K562 (cell line): ENCODE measurements around the gene CNKSR1. TPM values are rescaled to one million over a fixed set of nuclear protein-coding genes. Genes with fewer than 3 reads are reported as not detected.

ENCODE experiments used
- GABPB1 ChIP-seq: sonication (generic); formaldehyde crosslinking; IDR thresholded peaks from 2 replicates; pipeline ENCODE4 v1.8.0; 2022; ENCODE audit warnings: mild to moderate bottlenecking, missing genetic modification reagents
- HMG20B ChIP-seq: fragments of 250-450 bp; sonication (Bioruptor Pico); IDR thresholded peaks from 2 replicates; pipeline ENCODE4 v1.5.0; 2021; ENCODE audit warnings: mild to moderate bottlenecking
- MTA3 ChIP-seq: fragments of 450-650 bp; formaldehyde crosslinking; IDR thresholded peaks from 2 replicates; pipeline ENCODE4 v1.6.1; 2017; ENCODE audit warnings: mild to moderate bottlenecking, borderline replicate concordance
- NR1H2 ChIP-seq: sonication (generic); formaldehyde crosslinking; IDR thresholded peaks from 2 replicates; pipeline ENCODE4 v1.4.0; 2020; ENCODE audit warnings: mild to moderate bottlenecking, missing genetic modification reagents
- NR4A1 ChIP-seq, 2 experiments: fragments of 250-450 bp in 1 of 2; fragments of 450-650 bp in 1 of 2; sonication (Bioruptor Pico) in 1 of 2; IDR thresholded peaks; 2 replicates each; pipeline versions ENCODE4 v1.4.0 to v1.6.1; 2016 to 2020; ENCODE audit warnings: mild to moderate bottlenecking in 2 of 2, missing compliant biosample characterization in 1 of 2, missing genetic modification characterization in 1 of 2, moderate library complexity in 1 of 2
- PTTG1 ChIP-seq: fragments of 450-650 bp; IDR thresholded peaks from 2 replicates; pipeline ENCODE4 v1.6.1; 2016; ENCODE audit warnings: low read depth, mild to moderate bottlenecking, missing genetic modification characterization, missing compliant biosample characterization
- PURB ChIP-seq: sonication (generic); formaldehyde crosslinking; IDR thresholded peaks from 2 replicates; pipeline ENCODE4 v1.9.0; 2021; ENCODE audit warnings: low read depth, mild to moderate bottlenecking, missing genetic modification reagents
- ZNF668 ChIP-seq: fragments of 250-450 bp; sonication (Bioruptor Pico); IDR thresholded peaks from 2 replicates; pipeline ENCODE4 v1.8.0; 2022; ENCODE audit warnings: mild to moderate bottlenecking, inconsistent platforms
- ZNF699 ChIP-seq: fragments of 250-450 bp; sonication (Bioruptor Pico); IDR thresholded peaks from 2 replicates; pipeline ENCODE4 v1.8.0; 2021; ENCODE audit warnings: mild to moderate bottlenecking, moderate library complexity; ENCODE audit not compliant: insufficient replicate concordance
- polyA plus RNA-seq, 8 experiments: library from polyadenylated mRNA; depleted of rRNA in 4 of 8; stranded (reverse) in 5 of 8; unstranded in 3 of 8; fragments of >200 nt; fragmentation: Nextera tagmentation in 2 of 8; fragmentation: Illumina TruSeq in 1 of 8; extraction: Ambion mirVana in 2 of 8; extraction: Trizol in 1 of 8; gene quantifications; 2 replicates each; pipeline versions ENCODE4 v1.2.1 to v1.2.3, GENCODE V29; 2011 to 2014; ENCODE audit warnings: inconsistent platforms in 1 of 8, missing spikeins in 1 of 8
- total RNA-seq, 7 experiments: library from RNA; depleted of rRNA in 6 of 7; stranded (reverse); fragments of >200 nt in 6 of 7; fragmentation: Illumina TruSeq in 2 of 7; extraction: Trizol in 2 of 7; gene quantifications; 2 replicates each; pipeline versions ENCODE4 v1.2.1 to v1.2.3, GENCODE V29; 2011 to 2021; ENCODE audit warnings: low replicate concordance in 1 of 7
- TF ChIP-seq, protein P1 (sequence below): fragments of 200-600 bp; sonication (generic); IDR thresholded peaks from one replicate; pipeline ENCODE4 v1.6.1; 2012; ENCODE audit warnings: mild to moderate bottlenecking, low read depth, low read length, inconsistent platforms
- TF ChIP-seq, protein P2 (sequence below), 3 experiments: fragments of 200-800 bp in 1 of 3; sonication (Bioruptor generic) in 1 of 3; sonication (generic) in 1 of 3; formaldehyde crosslinking in 1 of 3; IDR thresholded peaks; 2 replicates each; pipeline versions ENCODE4 v1.6.1 to v1.8.0; 2016 to 2022; ENCODE audit warnings: mild to moderate bottlenecking in 2 of 3, missing compliant biosample characterization in 2 of 3, missing genetic modification characterization in 2 of 3, missing genetic modification reagents in 1 of 3
- TF ChIP-seq, protein P3 (sequence below): fragments of 450-650 bp; formaldehyde crosslinking; IDR thresholded peaks from 2 replicates; pipeline ENCODE4 v1.4.0; 2020; ENCODE audit warnings: mild to moderate bottlenecking

CNKSR1 gene
- total and polyA plus RNA-seq, 9 of the 15 experiments (the other 6 are each of a cell fraction or from before 2014, with no cell fraction given) = 0.03 to 2.8 (median 1.1) TPM

DNA sequence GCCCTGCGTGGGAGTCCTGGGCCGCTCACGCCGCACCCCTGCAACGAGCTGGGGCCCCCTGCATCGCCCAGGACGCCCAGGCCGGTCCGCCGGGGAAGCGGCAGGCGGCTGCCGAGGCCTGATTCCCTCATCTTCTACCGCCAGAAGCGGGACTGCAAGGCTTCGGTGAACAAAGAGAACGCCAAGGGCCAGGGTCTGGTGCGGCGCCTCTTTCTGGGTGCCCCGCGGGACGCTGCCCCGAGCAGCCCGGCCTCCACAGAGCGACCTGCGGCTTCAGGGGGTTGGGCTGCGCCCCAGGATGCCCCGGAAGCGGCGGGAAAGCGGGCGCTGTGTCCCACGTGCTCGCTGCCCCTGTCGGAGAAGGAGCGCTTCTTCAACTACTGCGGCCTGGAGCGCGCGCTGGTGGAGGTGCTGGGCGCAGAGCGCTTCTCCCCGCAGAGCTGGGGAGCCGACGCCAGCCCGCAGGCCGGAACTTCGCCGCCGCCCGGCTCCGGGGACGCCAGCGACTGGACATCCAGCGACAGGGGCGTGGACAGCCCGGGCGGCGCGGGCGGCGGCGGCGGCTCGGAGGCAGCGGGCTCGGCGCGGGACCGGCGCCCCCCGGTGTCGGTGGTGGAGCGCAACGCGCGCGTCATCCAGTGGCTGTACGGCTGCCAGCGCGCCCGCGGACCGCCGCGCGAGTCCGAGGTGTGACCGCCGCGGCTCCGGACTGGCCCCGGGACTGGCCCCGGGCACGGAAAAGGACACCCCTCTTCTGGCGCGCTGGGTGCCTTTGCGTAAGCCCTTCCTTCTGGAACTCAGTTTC lies 15.7 kb upstream of the CNKSR1 start (continued):
- TF ChIP-seq, protein P1, sequence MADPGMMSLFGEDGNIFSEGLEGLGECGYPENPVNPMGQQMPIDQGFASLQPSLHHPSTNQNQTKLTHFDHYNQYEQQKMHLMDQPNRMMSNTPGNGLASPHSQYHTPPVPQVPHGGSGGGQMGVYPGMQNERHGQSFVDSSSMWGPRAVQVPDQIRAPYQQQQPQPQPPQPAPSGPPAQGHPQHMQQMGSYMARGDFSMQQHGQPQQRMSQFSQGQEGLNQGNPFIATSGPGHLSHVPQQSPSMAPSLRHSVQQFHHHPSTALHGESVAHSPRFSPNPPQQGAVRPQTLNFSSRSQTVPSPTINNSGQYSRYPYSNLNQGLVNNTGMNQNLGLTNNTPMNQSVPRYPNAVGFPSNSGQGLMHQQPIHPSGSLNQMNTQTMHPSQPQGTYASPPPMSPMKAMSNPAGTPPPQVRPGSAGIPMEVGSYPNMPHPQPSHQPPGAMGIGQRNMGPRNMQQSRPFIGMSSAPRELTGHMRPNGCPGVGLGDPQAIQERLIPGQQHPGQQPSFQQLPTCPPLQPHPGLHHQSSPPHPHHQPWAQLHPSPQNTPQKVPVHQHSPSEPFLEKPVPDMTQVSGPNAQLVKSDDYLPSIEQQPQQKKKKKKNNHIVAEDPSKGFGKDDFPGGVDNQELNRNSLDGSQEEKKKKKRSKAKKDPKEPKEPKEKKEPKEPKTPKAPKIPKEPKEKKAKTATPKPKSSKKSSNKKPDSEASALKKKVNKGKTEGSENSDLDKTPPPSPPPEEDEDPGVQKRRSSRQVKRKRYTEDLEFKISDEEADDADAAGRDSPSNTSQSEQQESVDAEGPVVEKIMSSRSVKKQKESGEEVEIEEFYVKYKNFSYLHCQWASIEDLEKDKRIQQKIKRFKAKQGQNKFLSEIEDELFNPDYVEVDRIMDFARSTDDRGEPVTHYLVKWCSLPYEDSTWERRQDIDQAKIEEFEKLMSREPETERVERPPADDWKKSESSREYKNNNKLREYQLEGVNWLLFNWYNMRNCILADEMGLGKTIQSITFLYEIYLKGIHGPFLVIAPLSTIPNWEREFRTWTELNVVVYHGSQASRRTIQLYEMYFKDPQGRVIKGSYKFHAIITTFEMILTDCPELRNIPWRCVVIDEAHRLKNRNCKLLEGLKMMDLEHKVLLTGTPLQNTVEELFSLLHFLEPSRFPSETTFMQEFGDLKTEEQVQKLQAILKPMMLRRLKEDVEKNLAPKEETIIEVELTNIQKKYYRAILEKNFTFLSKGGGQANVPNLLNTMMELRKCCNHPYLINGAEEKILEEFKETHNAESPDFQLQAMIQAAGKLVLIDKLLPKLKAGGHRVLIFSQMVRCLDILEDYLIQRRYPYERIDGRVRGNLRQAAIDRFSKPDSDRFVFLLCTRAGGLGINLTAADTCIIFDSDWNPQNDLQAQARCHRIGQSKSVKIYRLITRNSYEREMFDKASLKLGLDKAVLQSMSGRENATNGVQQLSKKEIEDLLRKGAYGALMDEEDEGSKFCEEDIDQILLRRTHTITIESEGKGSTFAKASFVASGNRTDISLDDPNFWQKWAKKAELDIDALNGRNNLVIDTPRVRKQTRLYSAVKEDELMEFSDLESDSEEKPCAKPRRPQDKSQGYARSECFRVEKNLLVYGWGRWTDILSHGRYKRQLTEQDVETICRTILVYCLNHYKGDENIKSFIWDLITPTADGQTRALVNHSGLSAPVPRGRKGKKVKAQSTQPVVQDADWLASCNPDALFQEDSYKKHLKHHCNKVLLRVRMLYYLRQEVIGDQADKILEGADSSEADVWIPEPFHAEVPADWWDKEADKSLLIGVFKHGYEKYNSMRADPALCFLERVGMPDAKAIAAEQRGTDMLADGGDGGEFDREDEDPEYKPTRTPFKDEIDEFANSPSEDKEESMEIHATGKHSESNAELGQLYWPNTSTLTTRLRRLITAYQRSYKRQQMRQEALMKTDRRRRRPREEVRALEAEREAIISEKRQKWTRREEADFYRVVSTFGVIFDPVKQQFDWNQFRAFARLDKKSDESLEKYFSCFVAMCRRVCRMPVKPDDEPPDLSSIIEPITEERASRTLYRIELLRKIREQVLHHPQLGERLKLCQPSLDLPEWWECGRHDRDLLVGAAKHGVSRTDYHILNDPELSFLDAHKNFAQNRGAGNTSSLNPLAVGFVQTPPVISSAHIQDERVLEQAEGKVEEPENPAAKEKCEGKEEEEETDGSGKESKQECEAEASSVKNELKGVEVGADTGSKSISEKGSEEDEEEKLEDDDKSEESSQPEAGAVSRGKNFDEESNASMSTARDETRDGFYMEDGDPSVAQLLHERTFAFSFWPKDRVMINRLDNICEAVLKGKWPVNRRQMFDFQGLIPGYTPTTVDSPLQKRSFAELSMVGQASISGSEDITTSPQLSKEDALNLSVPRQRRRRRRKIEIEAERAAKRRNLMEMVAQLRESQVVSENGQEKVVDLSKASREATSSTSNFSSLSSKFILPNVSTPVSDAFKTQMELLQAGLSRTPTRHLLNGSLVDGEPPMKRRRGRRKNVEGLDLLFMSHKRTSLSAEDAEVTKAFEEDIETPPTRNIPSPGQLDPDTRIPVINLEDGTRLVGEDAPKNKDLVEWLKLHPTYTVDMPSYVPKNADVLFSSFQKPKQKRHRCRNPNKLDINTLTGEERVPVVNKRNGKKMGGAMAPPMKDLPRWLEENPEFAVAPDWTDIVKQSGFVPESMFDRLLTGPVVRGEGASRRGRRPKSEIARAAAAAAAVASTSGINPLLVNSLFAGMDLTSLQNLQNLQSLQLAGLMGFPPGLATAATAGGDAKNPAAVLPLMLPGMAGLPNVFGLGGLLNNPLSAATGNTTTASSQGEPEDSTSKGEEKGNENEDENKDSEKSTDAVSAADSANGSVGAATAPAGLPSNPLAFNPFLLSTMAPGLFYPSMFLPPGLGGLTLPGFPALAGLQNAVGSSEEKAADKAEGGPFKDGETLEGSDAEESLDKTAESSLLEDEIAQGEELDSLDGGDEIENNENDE = no peak
- TF ChIP-seq NR1H2 (no peak), PTTG1 (tag) (no peak), NR4A1 (CRISPR knock-in tag; IDR thresholded peaks at IDR 0.05) (peak; percentile 86; the same call in 1 of the 2 replicates), NR4A1 (tag; IDR thresholded peaks at IDR 0.05) (peak; percentile 89), PURB (0 out of 2 replicates have a peak, but pooled peaks have one; percentile 19), ZNF699 (CRISPR knock-in tag) (no peak), GABPB1 (CRISPR knock-in tag) (peak; percentile 79), ZNF668 (CRISPR knock-in tag) (no peak), HMG20B (CRISPR knock-in tag) (no peak), MTA3 (peak; percentile 88)
- TF ChIP-seq, protein P2, sequence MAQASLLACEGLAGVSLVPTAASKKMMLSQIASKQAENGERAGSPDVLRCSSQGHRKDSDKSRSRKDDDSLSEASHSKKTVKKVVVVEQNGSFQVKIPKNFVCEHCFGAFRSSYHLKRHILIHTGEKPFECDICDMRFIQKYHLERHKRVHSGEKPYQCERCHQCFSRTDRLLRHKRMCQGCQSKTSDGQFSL (CRISPR knock-in tag; IDR thresholded peaks at IDR 0.05) = no peak; the same call in 1 of the 2 replicates
- TF ChIP-seq, protein P2 (tag; IDR thresholded peaks at IDR 0.05) = no peak
- TF ChIP-seq, protein P3, sequence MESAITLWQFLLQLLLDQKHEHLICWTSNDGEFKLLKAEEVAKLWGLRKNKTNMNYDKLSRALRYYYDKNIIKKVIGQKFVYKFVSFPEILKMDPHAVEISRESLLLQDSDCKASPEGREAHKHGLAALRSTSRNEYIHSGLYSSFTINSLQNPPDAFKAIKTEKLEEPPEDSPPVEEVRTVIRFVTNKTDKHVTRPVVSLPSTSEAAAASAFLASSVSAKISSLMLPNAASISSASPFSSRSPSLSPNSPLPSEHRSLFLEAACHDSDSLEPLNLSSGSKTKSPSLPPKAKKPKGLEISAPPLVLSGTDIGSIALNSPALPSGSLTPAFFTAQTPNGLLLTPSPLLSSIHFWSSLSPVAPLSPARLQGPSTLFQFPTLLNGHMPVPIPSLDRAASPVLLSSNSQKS (CRISPR knock-in tag) = no peak
